Measurements from ENCODE around the gene LRRC8D.

GRCh38 chr1:89781494-89782126, 39.2 kb upstream of the LRRC8D start:
- no peak for TF ChIP-seq POLR2AphosphoS5 (IDR thresholded peaks at IDR 0.05; ENCODE audit: low read depth, low read length)
- no peak for TF ChIP-seq POLR2A (IDR thresholded peaks at IDR 0.05; ENCODE audit: low read depth, low read length)

Data from GM12892 (cell line).